ENCODE measurements around the gene PIP4K2A. TPM values are rescaled to one million over a fixed set of nuclear protein-coding genes. Genes with fewer than 3 reads are reported as not detected.

Gene PIP4K2A
- total and polyA plus RNA-seq, 4 donors: 38.9 to 60.4 (median 42.4) TPM

GRCh38 chr10:22631646-22632278 is 82.6 kb downstream of the PIP4K2A start:
- no peaks in the 10 kb centered on the region for H3K9me3 ChIP-seq (ENCODE audit: control insufficient read depth, insufficient read depth, low read length)
- 100% methylated on average over 1 of the region's 10 CpGs for WGBS (ENCODE audit: insufficient coverage)
- H3K36me3 ChIP-seq (ENCODE audit: control insufficient read depth, insufficient read depth, low read length): no peaks in the 10 kb centered on the region
- no peaks in the 10 kb centered on the region for H3K4me1 ChIP-seq (ENCODE audit: control insufficient read depth, insufficient read depth, low read length)
- H3K4me3 ChIP-seq (ENCODE audit: low read depth, low read length): no peak overlapping the region
- no peak for DNase-seq (ENCODE audit: low read depth in 4 of 6, low spot score in 6 of 6)
- no peaks in the 10 kb centered on the region for H3K27me3 ChIP-seq (ENCODE audit: control insufficient read depth, insufficient read depth, low read length)
- H3K27ac ChIP-seq (ENCODE audit: low read depth, low read length): no peak overlapping the region

- Histone ChIP-seq H3K27me3 (ENCODE audit: control insufficient read depth, insufficient read depth, low read length) (no peaks in the 10 kb centered on the region), H3K9me3 (ENCODE audit: control insufficient read depth, insufficient read depth, low read length) (no peaks in the 10 kb centered on the region), H3K4me1 (ENCODE audit: control insufficient read depth, insufficient read depth, low read length) (no peaks in the 10 kb centered on the region), H3K27ac (ENCODE audit: low read depth, low read length) (peak overlapping the region; percentile 4), H3K36me3 (ENCODE audit: control insufficient read depth, insufficient read depth, low read length) (no peaks in the 10 kb centered on the region), H3K4me3 (ENCODE audit: low read depth, low read length) (no peak overlapping the region)
- WGBS (ENCODE audit: insufficient coverage): no CpG with 5 or more reads among the region's 3 CpGs
- no peak for DNase-seq (ENCODE audit: low read depth in 4 of 6, low spot score in 6 of 6)
Measured at GRCh38 chr10:22631185-22631584, 83.2 kb downstream of the PIP4K2A start.

- no CpG with 5 or more reads among the region's 7 CpGs for WGBS (ENCODE audit: insufficient coverage)
- Histone ChIP-seq H3K36me3 (ENCODE audit: control insufficient read depth, insufficient read depth, low read length) (no peaks in the 10 kb centered on the region), H3K4me3 (ENCODE audit: low read depth, low read length) (no peak overlapping the region), H3K9me3 (ENCODE audit: control insufficient read depth, insufficient read depth, low read length) (no peaks in the 10 kb centered on the region), H3K27ac (ENCODE audit: low read depth, low read length) (no peak overlapping the region), H3K4me1 (ENCODE audit: control insufficient read depth, insufficient read depth, low read length) (no peaks in the 10 kb centered on the region), H3K27me3 (ENCODE audit: control insufficient read depth, insufficient read depth, low read length) (no peaks in the 10 kb centered on the region)
- DNase-seq (ENCODE audit: low read depth in 4 of 6, low spot score in 6 of 6): no peak
Measured at GRCh38 chr10:22630234-22631174, 83.9 kb downstream of the PIP4K2A start.

GRCh38 chr10:22629852-22630233 is 84.5 kb downstream of the PIP4K2A start:
- H3K27ac ChIP-seq (ENCODE audit: low read depth, low read length): no peak overlapping the region
- H3K4me3 ChIP-seq (ENCODE audit: low read depth, low read length): no peak overlapping the region
- H3K4me1 ChIP-seq (ENCODE audit: control insufficient read depth, insufficient read depth, low read length): no peaks in the 10 kb centered on the region
- no peaks in the 10 kb centered on the region for H3K27me3 ChIP-seq (ENCODE audit: control insufficient read depth, insufficient read depth, low read length)
- no peaks in the 10 kb centered on the region for H3K36me3 ChIP-seq (ENCODE audit: control insufficient read depth, insufficient read depth, low read length)
- no peak for DNase-seq (ENCODE audit: low read depth in 4 of 6, low spot score in 6 of 6)
- H3K9me3 ChIP-seq (ENCODE audit: control insufficient read depth, insufficient read depth, low read length): no peaks in the 10 kb centered on the region
- WGBS (ENCODE audit: insufficient coverage): no CpG with 5 or more reads among the region's 4 CpGs

- Histone ChIP-seq H3K4me1 (ENCODE audit: control insufficient read depth, insufficient read depth, low read length) (no peaks in the 10 kb centered on the region), H3K27ac (ENCODE audit: low read depth, low read length) (no peak overlapping the region), H3K27me3 (ENCODE audit: control insufficient read depth, insufficient read depth, low read length) (no peaks in the 10 kb centered on the region), H3K4me3 (ENCODE audit: low read depth, low read length) (no peak overlapping the region), H3K9me3 (ENCODE audit: control insufficient read depth, insufficient read depth, low read length) (no peaks in the 10 kb centered on the region), H3K36me3 (ENCODE audit: control insufficient read depth, insufficient read depth, low read length) (no peaks in the 10 kb centered on the region)
- no peak for DNase-seq (ENCODE audit: low read depth in 4 of 6, low spot score in 6 of 6)
- no CpG with 5 or more reads among the region's 2 CpGs for WGBS (ENCODE audit: insufficient coverage)
Measured at GRCh38 chr10:22629126-22629525, 85.3 kb downstream of the PIP4K2A start.

- H3K27me3 ChIP-seq (ENCODE audit: control insufficient read depth, insufficient read depth, low read length): no peaks in the 10 kb centered on the region
- no peak overlapping the region for H3K27ac ChIP-seq (ENCODE audit: low read depth, low read length)
- H3K4me3 ChIP-seq (ENCODE audit: low read depth, low read length): no peak overlapping the region
- no peaks in the 10 kb centered on the region for H3K4me1 ChIP-seq (ENCODE audit: control insufficient read depth, insufficient read depth, low read length)
- 88% methylated on average over 3 of the region's 5 CpGs for WGBS (ENCODE audit: insufficient coverage)
- H3K9me3 ChIP-seq (ENCODE audit: control insufficient read depth, insufficient read depth, low read length): no peaks in the 10 kb centered on the region
- DNase-seq (ENCODE audit: low read depth in 4 of 6, low spot score in 6 of 6): no peak
- H3K36me3 ChIP-seq (ENCODE audit: control insufficient read depth, insufficient read depth, low read length): no peaks in the 10 kb centered on the region
Measured at GRCh38 chr10:22628309-22628708, 86.1 kb downstream of the PIP4K2A start.

- Histone ChIP-seq H3K27me3 (ENCODE audit: control insufficient read depth, insufficient read depth, low read length) (no peaks in the 10 kb centered on the region), H3K36me3 (ENCODE audit: control insufficient read depth, insufficient read depth, low read length) (no peaks in the 10 kb centered on the region), H3K4me1 (ENCODE audit: control insufficient read depth, insufficient read depth, low read length) (no peaks in the 10 kb centered on the region), H3K27ac (ENCODE audit: low read depth, low read length) (no peak overlapping the region), H3K4me3 (ENCODE audit: low read depth, low read length) (no peak overlapping the region), H3K9me3 (ENCODE audit: control insufficient read depth, insufficient read depth, low read length) (no peaks in the 10 kb centered on the region)
- no peak for DNase-seq (ENCODE audit: low read depth in 4 of 6, low spot score in 6 of 6)
- 50% methylated on average over 1 of the region's 2 CpGs for WGBS (ENCODE audit: insufficient coverage)
Measured at GRCh38 chr10:22626784-22627183, 87.6 kb downstream of the PIP4K2A start.

- DNase-seq (ENCODE audit: low read depth in 4 of 6, low spot score in 6 of 6): peak in 1 of 6 donors; percentile 25
- H3K27ac ChIP-seq (ENCODE audit: low read depth, low read length): peak overlapping the region; percentile 40
- no peaks in the 10 kb centered on the region for H3K36me3 ChIP-seq (ENCODE audit: control insufficient read depth, insufficient read depth, low read length)
- no peaks in the 10 kb centered on the region for H3K9me3 ChIP-seq (ENCODE audit: control insufficient read depth, insufficient read depth, low read length)
- WGBS (ENCODE audit: insufficient coverage): 51% methylated on average over 3 of the region's 9 CpGs
- H3K27me3 ChIP-seq (ENCODE audit: control insufficient read depth, insufficient read depth, low read length): no peaks in the 10 kb centered on the region
- no peak overlapping the region for H3K4me3 ChIP-seq (ENCODE audit: low read depth, low read length)
- H3K4me1 ChIP-seq (ENCODE audit: control insufficient read depth, insufficient read depth, low read length): peaks cover under 1% of the 10 kb centered on the region
Measured at GRCh38 chr10:22625516-22626290, 88.7 kb downstream of the PIP4K2A start.

- Histone ChIP-seq H3K36me3 (ENCODE audit: control insufficient read depth, insufficient read depth, low read length) (no peaks in the 10 kb centered on the region), H3K9me3 (ENCODE audit: control insufficient read depth, insufficient read depth, low read length) (no peaks in the 10 kb centered on the region), H3K27me3 (ENCODE audit: control insufficient read depth, insufficient read depth, low read length) (no peaks in the 10 kb centered on the region), H3K4me1 (ENCODE audit: control insufficient read depth, insufficient read depth, low read length) (peaks cover 7% of the 10 kb centered on the region), H3K4me3 (ENCODE audit: low read depth, low read length) (no peak overlapping the region), H3K27ac (ENCODE audit: low read depth, low read length) (no peak overlapping the region)
- no peak for DNase-seq (ENCODE audit: low read depth in 4 of 6, low spot score in 6 of 6)
- WGBS (ENCODE audit: insufficient coverage): no CpG with 5 or more reads among the region's 3 CpGs
Measured at GRCh38 chr10:22624287-22624738, 90.1 kb downstream of the PIP4K2A start.
